Kidney (tissue), 14 donors: ENCODE results near the gene UBTD1. TPM values are rescaled to one million over a fixed set of nuclear protein-coding genes. Genes with fewer than 3 reads are reported as not detected.

Experiments used
- DNase-seq, 5 donors: peaks; one replicate each; pipeline ENCODE4 v3.0.0-alpha.2; 2013 to 2020
- FAIRE-seq: peaks from 2 replicates; lab custom pipeline; 2012; peaks lifted over from hg19 to GRCh38; lab: Jason Lieb, UNC
- H3K27ac ChIP-seq, 2 donors: one replicate each; pipeline ENCODE4 v1.7.0; 2013; ENCODE audit warnings: low read depth in 2 of 2, low read length in 2 of 2, inconsistent platforms in 1 of 2
- H3K27me3 ChIP-seq: one replicate; pipeline ENCODE4 v1.7.1; 2013; ENCODE audit warnings: low read length, inconsistent platforms; ENCODE audit not compliant: control insufficient read depth, insufficient read depth
- H3K36me3 ChIP-seq, 3 donors: one replicate each; pipeline versions ENCODE4 v1.7.0 to v1.7.1; 2013; ENCODE audit warnings: low read length in 3 of 3, control low read depth in 1 of 3, inconsistent platforms in 1 of 3; ENCODE audit not compliant: insufficient read depth in 3 of 3, control insufficient read depth in 2 of 3
- H3K4me1 ChIP-seq, 3 donors: one replicate each; pipeline versions ENCODE4 v1.7.0 to v1.7.1; 2013; ENCODE audit warnings: low read length in 3 of 3, inconsistent platforms in 1 of 3, low read depth in 1 of 3; ENCODE audit not compliant: control insufficient read depth in 2 of 3, insufficient read depth in 2 of 3
- H3K4me3 ChIP-seq, 3 donors: one replicate each; pipeline versions ENCODE4 v1.7.0 to v1.8.1; 2013; ENCODE audit warnings: low read length in 3 of 3, control low read depth in 1 of 3, inconsistent platforms in 1 of 3
- H3K9ac ChIP-seq, 3 donors: one replicate each; pipeline versions ENCODE4 v1.7.0 to v1.7.1; 2013; ENCODE audit warnings: low read length in 3 of 3, control low read depth in 1 of 3, inconsistent platforms in 1 of 3
- H3K9me3 ChIP-seq, 3 donors: one replicate each; pipeline versions ENCODE4 v1.7.0 to v1.7.1; 2013; ENCODE audit warnings: low read length in 3 of 3, control low read depth in 1 of 3, inconsistent platforms in 1 of 3; ENCODE audit not compliant: control insufficient read depth in 2 of 3, insufficient read depth in 1 of 3
- intact Hi-C: fragments of 100-400 bp; cut with DNase I; formaldehyde crosslinking; loops from one replicate; pipeline ENCODE4 v1.11.1; 2022
- polyA plus RNA-seq: library from polyadenylated mRNA; stranded (reverse); fragments of 350-450 nt; fragmentation: Illumina TruSeq; extraction: RNeasy Lipid Tissue Mini Kit (QIAGEN cat#74804); gene quantifications from one replicate; pipeline ENCODE4 v1.2.3, GENCODE V29; 2014; ENCODE audit warnings: low read depth, low replicate concordance; ENCODE audit not compliant: insufficient read depth
- total RNA-seq: library from RNA; stranded (reverse); fragmentation: NEBNext Ultra II Directional; extraction: Animal tissue kit (Norgen Biotek cat#: 25700); gene quantifications from one replicate; pipeline ENCODE4 v1.2.1, GENCODE V29; 2021
- TF ChIP-seq, protein P1 (sequence below): IDR thresholded peaks from 3 replicates; pipeline ENCODE4 v1.5.1; 2012; ENCODE audit warnings: mild to moderate bottlenecking, moderate library complexity, borderline replicate concordance; ENCODE audit not compliant: insufficient read depth; ENCODE audit errors: extremely low read depth
- donor health status: control.
- donor health status: control.
- donor health status: control.
- donor health status: control.
- donor health status: control.
- donor health status: DM: yes; HTN: yes; CAD: no.
- donor health status: Normal renal cell carcinoma (clear cell type).

Gene UBTD1
- total and polyA plus RNA-seq, 2 donors from 2014 or later: 17.4 to 26.1 TPM

DNA sequence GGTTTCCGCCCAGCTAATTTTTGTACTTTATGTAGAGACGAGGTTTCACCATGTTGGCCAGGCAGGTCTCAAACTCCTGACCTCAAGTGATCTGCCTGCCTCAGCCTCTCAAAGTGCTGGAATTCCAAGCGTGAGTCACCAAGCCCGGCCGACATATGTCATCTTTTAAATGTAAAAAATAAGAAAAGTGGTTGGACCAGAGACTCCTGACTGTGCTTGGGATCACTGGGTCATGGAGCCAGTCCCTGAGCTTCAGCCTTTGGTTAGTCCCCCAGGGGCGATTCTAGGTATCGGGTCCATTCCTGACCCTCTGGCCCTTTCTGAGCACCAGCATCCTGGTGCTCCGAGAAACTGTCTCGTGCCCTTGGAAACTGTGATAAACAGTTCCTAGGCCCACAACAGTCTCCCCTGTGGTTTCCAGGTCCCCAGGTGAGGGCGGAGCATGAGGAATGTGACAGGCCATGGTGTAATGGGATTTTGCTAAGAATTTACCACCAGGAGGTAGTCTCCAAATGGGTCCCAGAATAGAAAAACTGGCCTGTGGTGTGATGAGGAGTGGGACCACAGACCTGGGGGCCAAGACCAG, 32.8 kb downstream of the UBTD1 start:
- Histone ChIP-seq H3K9ac (no peak overlapping the region), H3K36me3 (no peaks in the 10 kb centered on the region), H3K27ac (no peak overlapping the region), H3K4me3 (no peak overlapping the region), H3K27me3 (no peaks in the 10 kb centered on the region), H3K9me3 (no peaks in the 10 kb centered on the region), H3K4me1 (peaks cover 0 to 6% (median 0%) of the 10 kb centered on the region in 3 donors)
- DNase-seq (peak in 1 of 5 donors; percentile 28), FAIRE-seq (no peak)
- TF ChIP-seq, protein P1, sequence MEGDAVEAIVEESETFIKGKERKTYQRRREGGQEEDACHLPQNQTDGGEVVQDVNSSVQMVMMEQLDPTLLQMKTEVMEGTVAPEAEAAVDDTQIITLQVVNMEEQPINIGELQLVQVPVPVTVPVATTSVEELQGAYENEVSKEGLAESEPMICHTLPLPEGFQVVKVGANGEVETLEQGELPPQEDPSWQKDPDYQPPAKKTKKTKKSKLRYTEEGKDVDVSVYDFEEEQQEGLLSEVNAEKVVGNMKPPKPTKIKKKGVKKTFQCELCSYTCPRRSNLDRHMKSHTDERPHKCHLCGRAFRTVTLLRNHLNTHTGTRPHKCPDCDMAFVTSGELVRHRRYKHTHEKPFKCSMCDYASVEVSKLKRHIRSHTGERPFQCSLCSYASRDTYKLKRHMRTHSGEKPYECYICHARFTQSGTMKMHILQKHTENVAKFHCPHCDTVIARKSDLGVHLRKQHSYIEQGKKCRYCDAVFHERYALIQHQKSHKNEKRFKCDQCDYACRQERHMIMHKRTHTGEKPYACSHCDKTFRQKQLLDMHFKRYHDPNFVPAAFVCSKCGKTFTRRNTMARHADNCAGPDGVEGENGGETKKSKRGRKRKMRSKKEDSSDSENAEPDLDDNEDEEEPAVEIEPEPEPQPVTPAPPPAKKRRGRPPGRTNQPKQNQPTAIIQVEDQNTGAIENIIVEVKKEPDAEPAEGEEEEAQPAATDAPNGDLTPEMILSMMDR: no peak
- intact Hi-C loops: no loop called here

DNA sequence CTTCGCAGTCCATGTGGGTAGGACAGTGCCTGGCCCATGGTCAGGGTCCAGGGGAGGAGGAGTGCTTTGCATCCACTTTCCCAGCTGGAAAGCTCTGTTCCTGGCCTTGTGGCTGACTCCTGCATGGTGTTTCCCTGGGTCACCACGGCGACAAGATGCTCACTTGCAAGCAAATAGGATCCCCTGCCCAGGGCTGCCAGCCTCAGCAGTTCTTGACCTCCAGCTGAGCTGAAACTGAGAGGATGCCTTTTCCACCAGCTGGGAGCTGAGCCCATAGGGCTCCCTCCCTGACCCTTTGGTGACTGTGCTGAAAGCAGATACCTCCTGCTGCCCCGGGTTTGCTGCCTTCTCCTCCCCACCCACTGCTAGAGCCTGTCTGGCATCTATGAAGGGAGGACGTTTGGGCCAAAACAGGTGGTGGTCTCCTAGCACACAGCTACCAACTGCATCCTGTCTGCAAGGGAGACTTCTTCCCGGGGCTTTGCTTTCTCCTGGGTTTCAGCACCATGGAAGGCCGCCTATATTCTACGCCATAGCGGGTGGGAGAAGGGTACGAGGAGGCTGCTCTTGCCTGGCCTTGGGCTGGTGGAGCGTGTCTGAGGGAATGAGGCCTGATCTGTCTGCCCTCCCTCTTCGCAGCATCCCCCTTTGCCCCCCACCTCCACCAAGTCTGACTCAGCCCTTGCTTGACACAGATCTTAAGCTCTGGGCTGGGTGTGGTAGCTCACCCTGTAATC, 34.4 kb downstream of the UBTD1 start:
- TF ChIP-seq, protein P1: no peak
- no peaks in the 10 kb centered on the region for H3K27me3 ChIP-seq
- intact Hi-C loops: no loop called here
- no peak for FAIRE-seq
- peak in 4 of 5 donors; percentile 78 to 87 (median 84) for DNase-seq
- no peaks in the 10 kb centered on the region for H3K9me3 ChIP-seq
- no peak overlapping the region for H3K4me3 ChIP-seq
- no peaks in the 10 kb centered on the region for H3K36me3 ChIP-seq
- H3K27ac ChIP-seq: no peak overlapping the region
- no peak overlapping the region for H3K9ac ChIP-seq
- H3K4me1 ChIP-seq: peaks cover 0 to 6% (median 0%) of the 10 kb centered on the region in 3 donors

DNA sequence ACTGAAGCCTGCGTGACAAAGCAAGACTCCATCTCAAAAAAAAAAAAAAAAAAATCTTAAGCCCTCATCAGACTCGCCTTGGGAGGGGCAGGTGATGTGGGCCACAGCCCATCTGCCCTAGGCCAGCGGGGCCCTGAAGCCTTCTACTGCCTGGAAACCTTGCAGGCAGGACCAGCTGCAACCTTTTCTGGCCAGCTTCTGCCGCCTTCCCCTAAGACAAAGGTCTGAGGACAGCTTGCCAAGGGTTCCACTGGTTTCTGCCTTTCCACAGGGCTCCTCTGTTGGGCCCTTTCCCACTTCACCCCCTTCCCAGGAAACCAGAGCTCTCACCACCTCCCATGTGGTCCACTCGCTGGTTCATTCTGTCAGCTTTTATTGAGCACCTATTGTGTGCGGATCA, 35.2 kb downstream of the UBTD1 start:
- no peak for FAIRE-seq
- no peak for DNase-seq
- intact Hi-C loops: no loop called here
- no peaks in the 10 kb centered on the region for H3K27me3 ChIP-seq
- no peak overlapping the region for H3K9ac ChIP-seq
- H3K9me3 ChIP-seq: no peaks in the 10 kb centered on the region
- TF ChIP-seq, protein P1: no peak
- H3K27ac ChIP-seq: no peak overlapping the region
- H3K4me1 ChIP-seq: peaks cover 0 to 11% (median 6%) of the 10 kb centered on the region in 3 donors
- H3K36me3 ChIP-seq: no peaks in the 10 kb centered on the region
- H3K4me3 ChIP-seq: no peak overlapping the region
